Colonic mucosa (tissue), 4 donors: ENCODE data around the gene NTRK2. TPM values are rescaled to one million over a fixed set of nuclear protein-coding genes. Genes with fewer than 3 reads are reported as not detected.

Experiments used
- DNase-seq: peaks from one replicate; pipeline ENCODE4 v3.0.0-alpha.2; 2020
- H3K27ac ChIP-seq: fragments of 200-600 bp; one replicate; pipeline ENCODE4 v1.8.0; 2021
- H3K27me3 ChIP-seq: fragments of 200-600 bp; one replicate; pipeline ENCODE4 v1.8.0; 2021
- H3K36me3 ChIP-seq: fragments of 200-600 bp; one replicate; pipeline ENCODE4 v1.8.0; 2021
- H3K4me1 ChIP-seq: fragments of 200-600 bp; one replicate; pipeline ENCODE4 v1.8.0; 2021; ENCODE audit warnings: mild to moderate bottlenecking
- H3K4me3 ChIP-seq: fragments of 200-600 bp; one replicate; pipeline ENCODE4 v1.8.0; 2021
- H3K9ac ChIP-seq, 2 donors: one replicate each; pipeline ENCODE4 v1.7.0; 2013; ENCODE audit warnings: control low read depth in 2 of 2, low read depth in 2 of 2, low read length in 2 of 2
- H3K9me3 ChIP-seq: fragments of 200-600 bp; one replicate; pipeline ENCODE4 v1.8.0; 2021
- CTCF ChIP-seq: fragments of 200-600 bp; IDR thresholded peaks from one replicate; pipeline ENCODE4 v1.8.0; 2022; ENCODE audit warnings: antibody characterized with exemption, mild to moderate bottlenecking
- intact Hi-C: fragments of 100-400 bp; cut with DNase I; formaldehyde crosslinking; loops from one replicate; pipeline ENCODE4 v1.14.1; 2022
- total RNA-seq, 2 donors: library from RNA; stranded (reverse); fragmentation: NEBNext Ultra II Directional in 1 of 2; extraction: Animal tissue kit (Norgen Biotek cat#: 25700) in 1 of 2; gene quantifications; one replicate each; pipeline ENCODE4 v1.2.1, GENCODE V29; 2021
- donor health status: healthy.
- donor health status: DM: no; HTN: no; CAD: no.
- donor health status: DM: no; HTN: no; CAD: no.

The NTRK2 gene
- total RNA-seq, 2 donors from 2014 or later: 0.52 to 2.3 TPM

GRCh38 chr9:84860249-84861115, 191.0 kb downstream of the NTRK2 start:
- intact Hi-C loops: no loop called here
- no peaks in the 10 kb centered on the region for H3K4me1 ChIP-seq
- H3K9ac ChIP-seq: no peak overlapping the region
- no peak for TF ChIP-seq CTCF
- DNase-seq: no peak
- H3K9me3 ChIP-seq: no peaks in the 10 kb centered on the region
- H3K27me3 ChIP-seq: no peaks in the 10 kb centered on the region
- no peak overlapping the region for H3K27ac ChIP-seq
- H3K4me3 ChIP-seq: no peak overlapping the region
- H3K36me3 ChIP-seq: no peaks in the 10 kb centered on the region

GRCh38 chr9:84861455-84861854, 191.9 kb downstream of the NTRK2 start:
- Histone ChIP-seq H3K4me1 (no peaks in the 10 kb centered on the region), H3K36me3 (no peaks in the 10 kb centered on the region), H3K9ac (no peak overlapping the region), H3K4me3 (no peak overlapping the region), H3K9me3 (no peaks in the 10 kb centered on the region), H3K27ac (no peak overlapping the region), H3K27me3 (no peaks in the 10 kb centered on the region)
- no peak for DNase-seq
- intact Hi-C loops: no loop called here
- no peak for TF ChIP-seq CTCF

- no peak for DNase-seq
- H3K36me3 ChIP-seq: no peaks in the 10 kb centered on the region
- H3K4me3 ChIP-seq: no peak overlapping the region
- no peak for TF ChIP-seq CTCF
- no peaks in the 10 kb centered on the region for H3K27me3 ChIP-seq
- H3K9ac ChIP-seq: no peak overlapping the region
- H3K27ac ChIP-seq: no peak overlapping the region
- no peaks in the 10 kb centered on the region for H3K9me3 ChIP-seq
- intact Hi-C loops: no loop called here
- no peaks in the 10 kb centered on the region for H3K4me1 ChIP-seq
These were observed 192.8 kb downstream of the NTRK2 start for GRCh38 chr9:84862308-84862707.

GRCh38 chr9:84862810-84863287, 193.3 kb downstream of the NTRK2 start:
- no peaks in the 10 kb centered on the region for H3K9me3 ChIP-seq
- H3K36me3 ChIP-seq: no peaks in the 10 kb centered on the region
- no peak for DNase-seq
- H3K27me3 ChIP-seq: no peaks in the 10 kb centered on the region
- H3K4me3 ChIP-seq: no peak overlapping the region
- H3K4me1 ChIP-seq: no peaks in the 10 kb centered on the region
- intact Hi-C loops: no loop called here
- no peak overlapping the region for H3K9ac ChIP-seq
- no peak for TF ChIP-seq CTCF
- H3K27ac ChIP-seq: no peak overlapping the region

GRCh38 chr9:84863372-84863771, 193.8 kb downstream of the NTRK2 start:
- Histone ChIP-seq H3K36me3 (no peaks in the 10 kb centered on the region), H3K9me3 (no peaks in the 10 kb centered on the region), H3K27ac (no peak overlapping the region), H3K4me1 (no peaks in the 10 kb centered on the region), H3K4me3 (no peak overlapping the region), H3K9ac (no peak overlapping the region), H3K27me3 (no peaks in the 10 kb centered on the region)
- intact Hi-C loops: no loop called here
- no peak for DNase-seq
- TF ChIP-seq CTCF: no peak
